GM11168 (cell line): Measurements from ENCODE around the gene ITGA11.
"Not testable (repeated sequence)": the region's sequence is repeated elsewhere in the genome, so short reads cannot be mapped to it uniquely, and the experiment has no call there.

ENCODE experiments used
- in situ Hi-C: fragments of 300-500 bp; cut with MboI; formaldehyde crosslinking; loops from one replicate; pipeline ENCODE4 v1.12.0; 2022; ENCODE audit warnings: low sequenced_read_pairs; ENCODE audit not compliant: unreplicated experiment

Gene ITGA11

DNA sequence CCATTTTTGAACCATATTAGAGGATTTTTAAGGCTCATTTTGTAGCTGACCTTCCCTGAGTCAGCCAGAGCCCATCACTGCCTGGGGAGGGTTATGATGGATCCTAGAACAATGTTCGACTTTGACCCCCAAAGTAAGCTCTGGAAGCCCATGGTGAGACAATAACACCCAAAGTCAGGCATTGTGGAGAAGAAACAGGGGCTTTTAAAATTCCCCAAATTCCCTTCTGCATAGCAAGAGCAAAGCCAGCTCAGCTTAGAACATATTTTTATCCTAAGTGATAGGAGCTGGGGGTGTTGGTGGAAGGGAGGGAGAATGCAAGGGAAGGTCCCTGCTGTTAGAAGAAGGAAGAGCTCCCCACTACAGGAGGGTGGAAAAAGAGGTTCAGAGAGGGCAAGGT, 4.0 kb downstream of the ITGA11 start:
- in situ Hi-C loops: no loop called here

DNA sequence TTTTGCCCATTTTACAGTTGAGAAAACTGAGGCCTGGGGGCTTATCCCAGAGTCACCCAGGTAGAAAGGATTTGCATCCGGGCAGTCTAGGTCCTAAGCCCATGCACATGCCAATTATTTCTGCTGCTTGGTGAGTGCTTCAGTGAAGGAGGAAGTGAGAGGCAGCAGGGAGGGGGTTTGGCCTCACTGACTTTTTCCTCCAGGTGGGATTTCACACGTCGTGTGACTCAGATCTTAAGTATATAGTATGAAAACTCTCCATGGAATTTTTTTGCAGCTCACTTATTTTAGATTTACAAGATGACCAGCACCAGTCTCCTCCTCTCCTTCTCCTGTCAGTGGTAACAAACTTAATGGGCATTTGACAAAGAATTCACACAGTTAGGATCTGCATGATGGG, 4.6 kb downstream of the ITGA11 start:
- in situ Hi-C loops: no loop called here

DNA sequence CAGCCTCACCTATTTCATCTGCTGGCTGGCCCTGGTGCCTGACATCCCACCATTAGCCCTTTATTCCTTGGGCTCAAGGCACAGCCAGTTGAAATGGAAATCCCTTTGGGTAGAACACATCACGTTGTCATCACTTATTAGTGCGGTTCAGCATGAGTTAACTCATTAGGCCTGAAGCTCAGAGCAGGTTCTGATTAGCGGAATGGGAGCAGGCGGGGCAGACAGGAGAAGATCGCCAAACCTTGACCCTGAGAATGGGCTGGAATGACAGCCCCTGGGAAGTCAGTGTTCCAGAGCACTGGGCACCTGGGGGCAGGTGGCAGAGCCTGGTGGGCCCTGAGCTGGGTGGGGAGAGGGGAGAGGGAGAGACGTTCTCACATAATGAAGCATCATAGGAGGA, 5.8 kb downstream of the ITGA11 start:
- in situ Hi-C loops: no loop called here

DNA sequence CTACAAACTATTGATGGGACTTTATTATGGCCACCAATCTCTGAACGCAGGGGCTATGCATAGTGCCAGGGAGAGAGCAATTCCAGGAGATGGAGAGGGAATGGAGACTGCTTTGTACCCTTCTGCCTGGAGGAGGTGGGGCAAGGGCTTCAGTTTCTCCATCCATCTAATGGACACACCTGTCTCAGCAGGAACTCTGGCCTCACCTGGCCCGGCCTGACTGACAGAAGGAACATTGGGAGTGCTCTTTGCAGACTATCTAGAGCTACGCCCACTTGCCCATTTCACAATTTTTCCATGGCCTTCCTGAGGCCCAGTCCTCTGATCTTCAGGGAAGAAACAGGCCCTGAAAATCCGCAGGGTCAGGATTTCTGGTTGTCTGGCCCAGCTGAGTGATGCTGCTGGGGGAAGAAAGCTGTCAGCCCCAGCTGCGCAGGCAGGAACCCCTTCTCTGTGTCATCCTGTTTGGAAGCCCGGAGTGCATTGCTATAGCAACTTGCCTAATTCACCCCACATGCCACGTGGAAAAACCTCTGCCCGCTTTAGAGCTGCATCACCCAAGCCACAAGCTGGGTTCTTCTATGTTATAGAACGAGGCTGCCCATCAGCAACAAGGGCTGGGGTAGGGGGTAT, 6.4 kb downstream of the ITGA11 start:
- in situ Hi-C loops: no loop called here

DNA sequence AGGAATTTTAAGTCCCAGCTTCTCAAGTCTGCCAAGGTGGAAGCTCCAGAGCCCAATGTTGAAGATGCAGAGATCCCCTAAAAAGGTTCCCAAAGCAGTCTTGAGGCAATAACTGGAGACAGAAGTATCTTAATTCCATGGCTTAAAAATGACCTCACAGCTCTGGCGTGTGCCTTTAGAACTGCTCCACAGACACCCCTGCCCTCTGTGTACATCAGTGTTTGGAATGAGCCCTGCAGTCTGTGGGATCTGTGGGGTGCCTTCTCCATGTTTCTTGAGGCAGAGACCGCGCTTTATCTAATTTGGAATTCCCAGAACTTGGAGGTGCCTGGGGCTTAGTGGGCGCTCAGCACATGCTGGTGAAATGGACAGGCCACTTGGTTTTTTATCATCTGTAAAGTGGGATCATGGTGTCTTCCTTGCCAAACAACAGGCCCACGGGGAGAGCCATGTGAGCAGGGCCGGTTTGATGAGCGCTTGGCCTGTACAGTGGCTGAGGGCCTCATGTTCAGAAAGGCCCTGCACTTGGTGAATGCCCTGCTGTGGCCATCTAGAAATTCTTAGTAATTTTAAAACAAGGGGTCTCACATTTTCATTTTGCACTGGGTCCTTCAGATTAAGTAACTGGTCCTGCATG, 7.1 kb downstream of the ITGA11 start:
- in situ Hi-C loops: no loop called here

DNA sequence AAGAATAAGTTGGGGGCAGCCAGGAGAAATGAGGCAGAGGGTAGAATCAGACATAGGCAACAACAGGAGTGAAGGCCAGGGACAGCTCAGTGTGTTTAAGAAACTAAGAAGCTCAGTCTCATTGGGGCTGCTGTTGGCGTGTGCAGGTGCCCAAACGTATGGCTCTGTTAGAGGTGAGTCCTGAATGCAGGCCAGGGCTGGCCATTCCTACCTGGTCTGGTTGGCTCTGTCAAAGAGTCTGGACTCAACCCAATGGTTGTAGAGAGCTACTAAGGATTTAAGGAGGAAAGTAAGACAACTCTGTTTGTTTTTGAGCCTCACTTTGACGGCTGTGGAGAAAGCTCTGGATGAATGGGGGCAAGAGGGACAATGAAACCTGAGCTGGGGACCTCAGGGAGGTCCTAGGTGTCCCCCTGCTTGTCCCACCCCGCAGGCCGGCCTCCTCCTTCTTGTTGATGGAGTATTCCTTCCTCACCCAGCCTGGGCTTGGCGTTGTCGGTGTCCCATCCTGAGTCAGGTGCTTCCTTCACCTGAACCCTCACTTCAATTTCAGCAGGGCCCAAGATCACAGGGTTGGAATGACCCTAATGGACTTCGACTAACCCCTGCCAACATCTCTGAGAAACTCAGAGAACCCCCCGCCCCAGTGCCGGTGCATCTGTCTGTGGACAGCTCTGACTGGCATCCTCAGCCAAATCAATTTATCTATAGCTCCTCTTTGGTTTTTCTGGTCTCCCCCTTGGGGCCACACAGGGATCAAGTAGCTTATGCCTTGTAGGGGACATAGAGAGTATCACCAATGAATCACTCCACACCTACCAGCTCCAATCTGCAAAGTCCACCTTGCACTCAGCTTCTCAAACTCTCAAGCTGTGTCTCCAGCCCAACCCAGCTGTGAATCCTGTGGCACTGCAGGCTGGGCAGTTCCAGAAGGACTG, 8.3 kb downstream of the ITGA11 start:
- in situ Hi-C loops: no loop called here

DNA sequence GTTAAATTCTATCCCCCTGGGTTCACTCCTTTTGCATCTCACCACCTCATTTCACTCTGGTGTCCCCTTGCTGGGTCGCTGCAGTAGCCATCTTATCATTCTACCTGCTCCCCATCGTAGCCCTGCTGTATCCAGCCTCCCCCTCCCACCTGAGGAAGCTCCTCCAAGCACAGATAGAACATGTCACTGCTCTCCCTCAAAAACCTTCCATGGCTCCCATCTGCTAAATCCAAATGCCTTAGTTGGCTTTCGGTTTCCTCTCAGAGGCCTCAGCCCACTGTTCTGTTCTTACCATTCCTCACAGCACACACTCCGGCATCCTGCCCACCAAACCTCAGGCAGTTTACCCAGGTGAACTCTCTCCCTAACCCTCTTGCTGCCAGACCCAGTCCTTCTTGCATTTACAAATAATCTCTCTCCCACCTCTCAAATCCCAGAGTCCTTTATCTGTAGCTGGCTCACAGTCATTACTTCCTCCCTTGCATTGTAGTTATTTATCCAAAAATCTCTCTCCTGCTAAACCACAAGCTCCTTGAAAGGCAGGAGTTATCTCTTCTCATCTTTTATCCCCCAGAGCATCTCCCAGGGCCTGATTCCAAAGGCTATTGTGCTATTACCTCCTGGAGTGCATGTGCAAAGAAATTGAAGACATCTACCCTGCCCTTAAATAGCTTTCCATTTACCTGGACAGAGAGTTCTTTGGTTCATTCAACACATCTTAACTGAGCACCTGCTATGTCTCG, 9.4 kb downstream of the ITGA11 start:
- in situ Hi-C loops: not testable (repeated sequence)

DNA sequence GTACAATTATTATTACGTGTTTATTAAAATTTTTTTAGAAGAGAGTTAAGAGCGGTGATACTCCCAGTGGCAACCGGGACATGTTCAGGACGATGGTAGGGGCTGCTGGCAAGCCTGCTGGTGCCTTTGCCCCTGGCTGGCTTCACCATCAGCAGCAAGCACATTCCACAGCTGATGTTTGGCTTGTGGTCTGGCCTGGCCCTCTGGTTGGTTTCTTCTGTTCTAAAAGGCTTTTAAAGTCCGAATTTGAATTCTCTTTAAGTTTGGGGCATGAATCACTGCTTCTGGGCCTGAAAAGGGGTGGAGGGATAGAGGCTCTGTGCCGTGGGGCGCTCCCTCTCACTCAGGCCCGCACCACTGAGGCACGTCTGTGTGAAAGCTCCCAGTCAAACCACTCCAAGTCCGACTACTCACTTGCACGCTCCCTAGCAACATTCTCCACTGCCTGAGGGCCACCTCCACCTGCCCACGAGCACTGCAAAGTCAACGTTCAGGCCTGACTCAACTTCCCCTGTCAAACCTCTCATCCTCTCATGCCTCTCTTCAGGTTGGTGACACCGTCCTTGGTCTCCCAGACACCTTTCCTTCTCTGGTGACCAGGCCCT, 10.1 kb downstream of the ITGA11 start:
- in situ Hi-C loops: no loop called here

DNA sequence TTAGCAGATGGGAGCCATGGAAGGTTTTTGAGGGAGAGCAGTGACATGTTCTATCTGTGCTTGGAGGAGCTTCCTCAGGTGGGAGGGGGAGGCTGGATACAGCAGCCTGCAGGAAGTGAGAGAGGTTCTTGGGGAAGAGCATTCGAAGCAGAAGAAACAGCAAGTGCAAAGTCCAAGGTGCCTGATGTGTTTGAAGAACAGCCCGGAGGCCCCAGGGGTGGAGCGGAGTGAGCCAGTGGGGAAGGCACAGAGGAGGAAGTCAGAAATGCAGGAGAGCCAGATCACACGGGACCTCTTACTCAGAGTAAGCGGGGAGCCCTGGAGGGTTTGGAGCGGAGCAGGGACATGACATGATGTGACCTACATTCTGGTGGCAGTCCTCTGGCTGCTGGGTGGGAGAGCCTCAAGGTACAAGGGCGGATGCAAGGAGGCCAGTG, 10.8 kb downstream of the ITGA11 start:
- in situ Hi-C loops: no loop called here

DNA sequence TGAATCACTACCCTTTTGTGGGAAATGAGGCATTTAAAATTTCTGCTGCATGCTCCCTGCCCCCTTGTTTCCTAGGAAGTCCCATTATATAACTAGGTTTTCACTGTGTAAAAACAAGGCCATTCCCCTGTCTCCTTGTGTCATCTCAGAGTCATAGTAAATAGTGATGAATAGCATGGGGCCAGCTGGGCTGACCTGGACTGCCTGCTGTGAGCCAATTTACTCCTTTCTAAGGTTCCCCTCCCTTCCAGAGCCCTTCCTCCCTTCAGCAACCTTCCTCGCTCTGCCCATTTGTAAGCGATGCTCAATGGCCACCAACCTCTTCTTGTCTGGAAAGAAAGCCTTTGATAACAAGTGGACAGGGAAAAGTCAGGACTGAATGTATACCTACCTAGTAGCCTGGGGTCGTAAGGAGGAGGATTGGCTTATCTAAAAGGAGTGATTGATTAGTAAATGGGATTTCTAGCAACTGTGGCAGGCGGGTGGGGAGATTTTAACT, 11.7 kb downstream of the ITGA11 start:
- in situ Hi-C loops: no loop called here

DNA sequence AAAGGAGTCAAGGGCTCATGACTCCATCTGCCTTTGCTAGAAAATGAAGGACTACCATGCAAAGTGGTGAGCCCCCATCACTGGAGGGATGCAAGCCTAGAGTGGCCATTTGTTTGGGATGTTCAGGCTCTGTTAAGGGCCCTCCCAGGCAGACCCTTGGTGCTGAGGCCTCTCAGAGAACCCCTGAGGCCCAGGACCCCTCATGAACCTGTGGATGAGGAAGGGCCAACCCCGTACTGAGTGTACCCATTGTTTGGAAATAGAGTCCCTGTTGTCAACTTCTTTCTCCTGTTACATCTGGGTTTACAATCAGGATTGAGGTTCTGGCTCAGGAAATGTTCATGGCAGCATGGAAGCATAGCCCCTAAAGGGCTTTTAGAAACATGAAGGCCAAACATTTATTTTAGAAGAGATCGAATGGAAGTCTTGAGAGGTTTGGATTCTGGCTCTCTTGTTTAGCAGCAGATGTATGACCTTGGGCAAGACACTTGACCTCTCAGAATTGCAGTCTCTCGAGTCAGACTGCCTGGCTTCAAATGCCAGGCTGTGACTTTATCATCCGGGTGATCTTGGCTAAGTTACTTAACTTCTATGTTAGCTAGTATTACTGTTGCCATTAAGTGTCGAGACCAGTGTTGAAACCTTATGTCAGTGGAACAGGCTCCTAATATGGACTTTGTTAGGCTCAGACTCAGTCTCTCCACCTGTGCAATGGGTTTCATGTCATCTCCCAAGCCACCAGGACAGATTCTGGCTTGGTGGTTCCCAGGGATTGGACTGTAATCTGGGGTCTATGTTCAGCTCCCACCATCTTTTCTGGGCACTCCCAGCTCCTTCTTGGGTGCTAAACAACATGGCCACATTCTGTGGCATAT, 12.4 kb downstream of the ITGA11 start:
- in situ Hi-C loops: no loop called here

DNA sequence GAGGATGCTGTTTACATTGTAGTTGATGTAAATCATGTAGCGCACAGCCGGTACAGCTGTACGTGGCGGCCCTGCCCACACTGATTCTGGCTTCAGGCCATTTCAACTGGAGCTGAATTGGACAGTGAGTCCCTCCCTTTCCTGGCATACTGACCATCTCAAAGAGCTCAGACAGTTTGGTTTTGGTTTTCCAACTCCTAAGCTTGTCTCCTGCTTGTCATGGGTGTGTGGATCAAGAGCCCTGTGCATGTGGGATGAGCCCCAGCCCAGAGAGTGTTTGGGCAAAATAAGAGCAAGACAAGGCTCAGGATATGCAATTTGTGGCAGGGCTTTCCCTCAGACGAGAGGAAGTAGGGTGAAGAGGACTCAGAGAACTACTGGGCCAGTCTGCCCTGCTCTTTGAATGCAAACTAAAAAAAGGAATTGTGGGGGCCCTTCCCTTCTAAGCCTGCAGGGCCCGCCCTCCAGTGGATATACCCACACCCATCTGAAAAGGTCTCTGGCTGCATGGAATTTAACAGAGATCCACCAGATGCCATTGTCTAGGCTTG, 13.3 kb downstream of the ITGA11 start:
- in situ Hi-C loops: no loop called here

DNA sequence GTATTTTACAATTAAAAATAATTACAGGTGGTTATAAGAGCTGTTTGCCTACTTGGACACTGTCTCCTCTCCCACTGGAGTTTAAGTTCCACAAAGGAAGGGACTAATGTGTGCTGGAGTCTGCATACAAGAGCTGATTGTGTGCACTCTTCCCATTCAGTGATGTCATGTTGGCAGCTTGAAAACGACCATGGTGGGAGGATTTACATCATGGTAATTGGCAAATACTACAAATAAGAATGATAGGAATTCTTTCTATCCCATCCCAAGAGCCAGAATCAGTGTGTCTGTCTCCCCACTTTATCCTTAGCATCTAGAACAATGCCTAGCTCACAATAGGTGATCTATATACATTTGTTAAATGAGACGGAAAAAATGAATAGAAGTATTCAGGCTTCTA, 14.1 kb downstream of the ITGA11 start:
- in situ Hi-C loops: no loop called here

DNA sequence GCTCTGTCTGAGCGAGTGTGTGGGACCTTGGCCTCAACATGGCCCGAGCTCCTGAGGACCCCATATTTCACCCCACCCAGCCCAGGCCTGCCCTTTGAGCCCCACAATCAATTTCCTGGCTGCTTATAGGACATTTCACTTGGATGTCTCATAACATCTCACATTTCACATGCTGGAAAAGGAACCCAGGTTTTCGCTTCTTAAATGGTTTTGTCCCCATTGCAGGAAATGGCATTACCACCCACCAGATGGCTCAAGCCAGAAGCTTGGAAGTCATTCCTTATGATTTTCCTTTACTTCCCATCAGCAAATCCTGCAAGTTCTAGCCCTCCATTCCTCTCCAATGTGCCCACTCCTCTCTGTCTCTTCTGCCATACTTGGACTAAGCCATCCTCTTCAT, 14.9 kb downstream of the ITGA11 start:
- in situ Hi-C loops: no loop called here

DNA sequence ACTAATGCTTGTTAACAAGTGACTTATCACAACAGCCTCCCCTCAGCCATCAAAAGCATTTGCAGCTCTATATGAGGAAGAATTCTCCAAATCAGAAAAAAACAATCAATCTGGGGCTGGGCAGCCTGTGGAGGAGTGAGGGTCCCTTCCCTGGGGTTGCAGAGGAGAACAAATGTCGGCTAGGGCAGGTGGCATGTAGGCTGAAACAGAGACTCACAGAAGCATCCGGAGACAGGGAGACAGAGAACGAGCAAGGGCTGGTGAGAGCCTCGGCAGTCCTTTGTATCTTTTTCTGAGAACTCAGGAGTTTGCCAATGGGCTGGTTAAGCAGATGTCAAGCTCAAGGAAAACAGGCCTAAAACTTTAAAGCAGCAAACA, 15.8 kb downstream of the ITGA11 start:
- in situ Hi-C loops: no loop called here

DNA sequence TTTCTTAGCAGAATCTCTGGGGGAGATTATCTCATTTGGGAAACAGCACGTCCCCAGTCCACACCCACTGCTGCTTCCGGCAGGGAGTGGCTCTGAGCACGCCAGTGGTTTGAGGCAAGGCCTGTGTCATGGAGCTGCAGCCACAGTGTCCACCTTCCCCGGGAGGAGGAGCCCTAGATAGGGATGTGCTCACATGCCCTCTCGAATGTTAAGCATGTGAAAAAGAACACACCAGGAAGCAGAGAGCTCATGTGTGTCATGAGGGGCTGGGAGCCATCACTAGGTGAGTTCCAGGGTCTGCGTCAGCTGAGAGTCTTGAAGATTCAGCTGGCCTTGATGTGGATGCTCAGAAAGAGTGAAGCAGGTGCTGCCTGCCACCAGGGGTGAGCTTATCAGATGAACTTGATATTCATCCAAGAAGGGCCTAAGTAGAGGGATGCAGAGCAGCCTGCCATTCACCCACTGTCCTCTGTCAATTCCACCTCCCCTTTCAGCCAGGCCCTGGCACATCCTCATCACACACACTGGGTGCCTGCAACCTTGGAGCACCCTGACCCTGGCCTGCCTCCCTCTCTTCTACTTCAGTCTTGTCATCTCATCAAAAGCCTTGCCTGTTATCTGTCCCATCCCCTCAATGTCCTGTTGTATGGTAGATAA, 16.3 kb downstream of the ITGA11 start:
- in situ Hi-C loops: no loop called here

DNA sequence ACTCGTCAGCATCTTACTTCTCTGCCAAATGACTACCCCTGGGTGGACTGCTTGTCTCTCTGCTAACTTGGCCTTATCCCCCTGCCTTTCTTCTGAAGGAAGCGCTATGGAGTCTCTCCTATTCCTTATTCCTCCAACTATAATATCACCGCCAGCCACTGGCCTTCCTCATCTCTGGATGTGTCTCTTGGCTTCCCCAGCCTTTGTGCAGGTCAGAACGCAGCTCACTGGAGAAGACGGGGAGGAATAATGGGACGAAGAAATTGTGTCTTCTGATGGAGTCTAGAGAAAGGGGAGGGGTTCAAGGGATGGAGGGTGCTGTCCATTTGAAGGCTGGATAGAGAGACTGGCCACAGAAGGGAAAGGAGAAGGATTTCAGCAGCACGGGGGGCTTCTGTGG, 16.9 kb downstream of the ITGA11 start:
- in situ Hi-C loops: no loop called here

DNA sequence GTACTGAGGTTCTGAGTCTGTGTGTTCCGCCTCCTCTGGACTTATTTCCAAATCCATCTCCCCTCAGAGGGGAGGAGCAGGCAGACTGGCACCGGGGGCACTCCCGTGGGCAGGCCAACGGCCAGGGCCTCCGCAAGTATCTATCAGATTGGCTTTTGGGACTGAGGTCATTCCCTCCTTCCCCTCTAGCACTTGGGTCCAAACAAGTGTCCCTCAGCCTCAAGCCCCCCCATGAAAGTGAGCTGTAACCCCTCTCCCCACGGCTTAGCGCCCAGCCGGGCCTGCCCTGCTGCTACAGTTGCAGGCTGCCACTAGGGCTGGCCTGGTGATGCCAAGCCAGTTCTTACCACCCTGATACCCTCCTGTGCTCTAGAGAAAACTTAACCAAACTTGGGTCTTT, 17.4 kb downstream of the ITGA11 start:
- in situ Hi-C loops: no loop called here
